Stomach (tissue), 9 donors: Measurements from ENCODE around the gene GCK. TPM values are rescaled to one million over a fixed set of nuclear protein-coding genes. Genes with fewer than 3 reads are reported as not detected.

Source experiments
- DNase-seq, 2 donors: peaks; one replicate each; pipeline versions ENCODE4 v3.0.0 to v3.0.0-alpha.2; 2013 to 2019
- H3K27ac ChIP-seq, 5 donors: fragments of 200-600 bp in 4 of 5; sonication (generic) in 4 of 5; one replicate each; pipeline ENCODE4 v1.5.1; 2013 to 2019; ENCODE audit warnings: mild to moderate bottlenecking in 1 of 5, moderate library complexity in 1 of 5
- H3K27me3 ChIP-seq, 3 donors: fragments of 200-600 bp; sonication (generic); one replicate each; pipeline ENCODE4 v1.5.1; 2017 to 2019; ENCODE audit warnings: mixed run types in 1 of 3
- H3K36me3 ChIP-seq, 4 donors: fragments of 200-600 bp; sonication (generic); 1 replicate in 3 of 4; 2 replicates in 1 of 4; pipeline ENCODE4 v1.5.1; 2016 to 2019
- H3K4me1 ChIP-seq, 4 donors: fragments of 200-600 bp; sonication (generic); one replicate each; pipeline ENCODE4 v1.5.1; 2016 to 2019
- H3K4me3 ChIP-seq, 4 donors: fragments of 200-600 bp; sonication (generic) in 3 of 4; one replicate each; pipeline ENCODE4 v1.5.1; 2016 to 2019; ENCODE audit warnings: mild to moderate bottlenecking in 1 of 4
- H3K9me3 ChIP-seq, 4 donors: fragments of 200-600 bp; sonication (generic); one replicate each; pipeline ENCODE4 v1.5.1; 2016 to 2019
- EP300 ChIP-seq: sonication (generic); formaldehyde crosslinking; IDR thresholded peaks from one replicate; pipeline ENCODE4 v1.6.1; 2017; ENCODE audit warnings: antibody characterized with exemption
- POLR2A ChIP-seq, 4 donors: fragments of 450-650 bp; IDR thresholded peaks; one replicate each; pipeline ENCODE4 v1.6.1; 2016; ENCODE audit warnings: antibody characterized with exemption in 4 of 4, control low read depth in 2 of 4, mild to moderate bottlenecking in 1 of 4, moderate library complexity in 1 of 4
- POLR2AphosphoS5 ChIP-seq, 3 donors: sonication (generic); formaldehyde crosslinking; IDR thresholded peaks; one replicate each; pipeline ENCODE4 v1.6.1; 2016; ENCODE audit warnings: antibody characterized with exemption in 3 of 3
- WGBS, 5 donors: extraction: QIAGEN DNeasy Blood & Tissue Kit in 3 of 5; methylation state at CpG; one replicate each; pipeline versions ENCODE4 v1.1.5 to v1.1.7; 2013 to 2018; 5-methylcytosine and 5-hydroxymethylcytosine counted together
- intact Hi-C: fragments of 100-400 bp; cut with DNase I; formaldehyde crosslinking; loops from one replicate; pipeline ENCODE4 v1.15.1; 2023; ENCODE audit warnings: low total_unique reads
- polyA plus RNA-seq, 3 donors: library from polyadenylated mRNA; stranded (reverse); fragments of 200-250 nt; gene quantifications; one replicate each; pipeline ENCODE4 v1.2.3, GENCODE V29; 2013
- total RNA-seq, 5 donors: library from RNA; depleted of rRNA; stranded (reverse); fragments of >200 nt; gene quantifications; one replicate each; pipeline versions ENCODE4 v1.1.0 to v1.2.3, GENCODE V29; 2014 to 2016
- TF ChIP-seq, protein P1 (sequence below), 7 experiments: fragments of 450-650 bp in 4 of 7; fragments of 200-600 bp in 3 of 7; sonication (generic) in 3 of 7; IDR thresholded peaks; one replicate each; pipeline ENCODE4 v1.5.1; 2016 to 2019; ENCODE audit warnings: antibody characterized with exemption in 7 of 7, control low read depth in 2 of 7, mild to moderate bottlenecking in 1 of 7
- donor health status: healthy with polysubstance abuse.
- donor health status: Bipolar disorder and iron deficiency.
- donor health status: healthy.

Gene GCK
- total and polyA plus RNA-seq, 8 donors = 0.55 to 1.9 (median 1.1) TPM; not detected in 4

GRCh38 chr7:44218418-44219201 is 29.4 kb upstream of the GCK start:
- H3K36me3 ChIP-seq = peaks cover 2 to 11% (median 5%) of the 10 kb centered on the region in 4 donors
- no peak for DNase-seq
- intact Hi-C loops = no loop called here
- H3K27me3 ChIP-seq = peaks cover 0 to 11% (median 0%) of the 10 kb centered on the region in 3 donors
- H3K4me1 ChIP-seq = no peaks in the 10 kb centered on the region
- TF ChIP-seq EP300 (no peak), POLR2AphosphoS5 (IDR thresholded peaks at IDR 0.05) (no peak), POLR2A (IDR thresholded peaks at IDR 0.05) (no peak)
- TF ChIP-seq, protein P1, sequence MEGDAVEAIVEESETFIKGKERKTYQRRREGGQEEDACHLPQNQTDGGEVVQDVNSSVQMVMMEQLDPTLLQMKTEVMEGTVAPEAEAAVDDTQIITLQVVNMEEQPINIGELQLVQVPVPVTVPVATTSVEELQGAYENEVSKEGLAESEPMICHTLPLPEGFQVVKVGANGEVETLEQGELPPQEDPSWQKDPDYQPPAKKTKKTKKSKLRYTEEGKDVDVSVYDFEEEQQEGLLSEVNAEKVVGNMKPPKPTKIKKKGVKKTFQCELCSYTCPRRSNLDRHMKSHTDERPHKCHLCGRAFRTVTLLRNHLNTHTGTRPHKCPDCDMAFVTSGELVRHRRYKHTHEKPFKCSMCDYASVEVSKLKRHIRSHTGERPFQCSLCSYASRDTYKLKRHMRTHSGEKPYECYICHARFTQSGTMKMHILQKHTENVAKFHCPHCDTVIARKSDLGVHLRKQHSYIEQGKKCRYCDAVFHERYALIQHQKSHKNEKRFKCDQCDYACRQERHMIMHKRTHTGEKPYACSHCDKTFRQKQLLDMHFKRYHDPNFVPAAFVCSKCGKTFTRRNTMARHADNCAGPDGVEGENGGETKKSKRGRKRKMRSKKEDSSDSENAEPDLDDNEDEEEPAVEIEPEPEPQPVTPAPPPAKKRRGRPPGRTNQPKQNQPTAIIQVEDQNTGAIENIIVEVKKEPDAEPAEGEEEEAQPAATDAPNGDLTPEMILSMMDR (IDR thresholded peaks at IDR 0.05) = no peak
- no peak overlapping the region for H3K4me3 ChIP-seq
- H3K27ac ChIP-seq = no peak overlapping the region
- 75 to 79% (median 76%) methylated on average over 24 to 26 of the region's 26 CpGs for WGBS, 5 donors
- peaks cover 0 to 6% (median 2%) of the 10 kb centered on the region in 4 donors for H3K9me3 ChIP-seq

DNA sequence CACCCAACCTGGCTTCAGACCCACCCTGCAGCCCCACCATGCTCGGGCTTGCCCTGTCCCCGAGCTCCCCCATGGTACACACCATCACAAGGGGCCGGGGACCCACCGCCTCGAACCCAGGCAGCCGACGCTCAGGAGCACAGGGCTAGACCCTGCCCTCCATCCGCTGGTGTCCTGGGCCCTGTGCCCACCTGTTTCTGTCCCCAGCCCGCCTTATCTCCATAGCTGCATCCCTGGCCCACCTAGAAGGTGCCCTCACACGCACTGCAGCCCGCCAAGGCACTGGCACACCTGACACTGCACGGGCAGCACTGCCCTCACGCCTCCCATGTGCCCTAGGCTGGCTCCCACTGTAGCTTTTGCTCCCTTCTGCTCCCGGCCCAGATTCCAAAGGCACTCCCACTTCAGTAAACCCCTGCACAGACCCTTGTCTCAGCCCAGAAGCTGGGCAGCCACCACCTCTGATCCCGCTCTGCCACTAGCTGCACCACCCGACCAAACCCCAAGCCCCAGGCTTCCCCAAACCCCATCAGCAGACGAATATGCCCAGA is 28.7 kb upstream of the GCK start:
- DNase-seq = no peak
- 66 to 78% (median 72%) methylated on average over 15 to 17 of the region's 17 CpGs for WGBS, 5 donors

DNA sequence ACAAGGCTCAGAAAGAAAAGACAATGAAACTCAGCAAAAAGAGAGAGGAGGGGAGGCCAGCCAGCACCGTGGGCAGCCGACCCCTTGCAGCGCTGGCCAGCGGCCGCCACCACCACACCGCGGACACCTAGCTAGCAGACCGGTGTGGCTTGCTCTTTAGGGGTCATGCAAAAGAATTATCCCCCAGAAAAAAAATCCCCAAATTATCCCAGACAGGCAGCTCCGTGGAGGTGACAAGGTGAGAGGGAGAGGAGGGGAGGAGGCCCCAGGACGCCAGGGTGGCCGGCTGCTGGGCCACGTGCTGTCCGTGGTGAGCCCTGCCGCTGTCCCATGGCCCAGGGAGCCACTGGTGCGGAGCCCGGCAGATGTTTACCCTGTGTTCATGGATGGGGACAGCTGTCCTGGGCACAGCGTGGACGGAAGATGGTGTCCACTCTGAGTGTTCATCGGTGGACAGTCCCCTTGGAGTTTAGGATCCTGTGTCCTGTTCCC is 28.0 kb upstream of the GCK start:
- intact Hi-C loops = no loop called here
- peaks cover 0 to 6% (median 0%) of the 10 kb centered on the region in 3 donors for H3K27me3 ChIP-seq
- no peak overlapping the region for H3K27ac ChIP-seq
- 78 to 84% (median 80%) methylated on average over 19 of the region's 19 CpGs for WGBS, 5 donors
- TF ChIP-seq POLR2AphosphoS5 (IDR thresholded peaks at IDR 0.05) = no peak
- TF ChIP-seq POLR2A (IDR thresholded peaks at IDR 0.05) = no peak
- peaks cover 11 to 25% (median 19%) of the 10 kb centered on the region in 4 donors for H3K36me3 ChIP-seq
- peaks cover 0 to 6% (median 2%) of the 10 kb centered on the region in 4 donors for H3K9me3 ChIP-seq
- no peaks in the 10 kb centered on the region for H3K4me1 ChIP-seq
- no peak for DNase-seq
- H3K4me3 ChIP-seq = no peak overlapping the region

More for the DNA sequence above, 28.7 kb upstream of the GCK start:
- intact Hi-C loops = no loop called here
- Histone ChIP-seq H3K27me3 (peaks cover 0 to 6% (median 0%) of the 10 kb centered on the region in 3 donors), H3K9me3 (peaks cover 0 to 6% (median 2%) of the 10 kb centered on the region in 4 donors), H3K27ac (no peak overlapping the region), H3K4me3 (no peak overlapping the region), H3K4me1 (no peaks in the 10 kb centered on the region), H3K36me3 (peaks cover 6 to 18% (median 12%) of the 10 kb centered on the region in 4 donors)
- TF ChIP-seq POLR2A (IDR thresholded peaks at IDR 0.05) = no peak
- TF ChIP-seq POLR2AphosphoS5 (IDR thresholded peaks at IDR 0.05) = no peak
- TF ChIP-seq, protein P1 (IDR thresholded peaks at IDR 0.05) = no peak

DNA sequence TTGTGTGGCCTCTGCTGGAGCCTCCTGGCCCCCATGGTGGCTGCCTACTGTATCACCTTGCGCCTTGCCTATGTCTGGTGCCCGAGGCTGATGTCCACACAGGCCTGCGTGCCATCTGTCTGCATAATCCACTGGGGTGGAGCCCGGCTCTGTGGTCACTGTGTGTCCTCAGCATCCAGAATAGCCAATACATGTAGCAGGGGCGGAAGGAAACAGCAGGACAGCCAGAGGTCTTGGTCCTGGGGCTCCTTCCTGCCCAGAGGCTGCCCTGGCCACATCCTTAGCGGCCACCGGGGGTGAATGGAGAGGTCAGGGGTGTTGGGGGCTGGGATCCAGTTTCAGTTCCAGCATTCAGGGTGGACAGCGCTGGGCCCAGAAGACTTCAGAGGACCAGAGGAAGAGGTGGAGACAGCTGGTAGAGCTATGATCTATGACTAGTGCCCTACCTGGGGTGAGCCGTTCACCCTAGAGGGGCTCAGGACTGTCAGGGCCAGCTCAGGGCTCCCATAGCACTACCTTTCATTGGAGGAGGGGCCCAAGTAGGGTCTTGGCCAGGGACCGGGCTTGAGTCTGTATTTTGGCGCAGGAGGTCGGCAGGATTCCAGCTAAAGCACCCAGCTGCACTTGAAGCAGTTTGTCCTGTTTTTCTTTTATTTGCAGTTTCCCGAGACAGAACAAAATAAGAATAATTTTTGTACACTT is 27.4 kb upstream of the GCK start:
- Histone ChIP-seq H3K4me1 (no peaks in the 10 kb centered on the region), H3K36me3 (peaks cover 16 to 31% (median 25%) of the 10 kb centered on the region in 4 donors), H3K27ac (no peak overlapping the region), H3K4me3 (no peak overlapping the region), H3K27me3 (peaks cover 0 to 6% (median 0%) of the 10 kb centered on the region in 3 donors), H3K9me3 (peaks cover 0 to 6% (median 2%) of the 10 kb centered on the region in 4 donors)
- no peak for DNase-seq
- no peak for TF ChIP-seq POLR2A (IDR thresholded peaks at IDR 0.05)
- TF ChIP-seq POLR2AphosphoS5 (IDR thresholded peaks at IDR 0.05) = no peak
- TF ChIP-seq EP300 = no peak
- TF ChIP-seq, protein P1 (IDR thresholded peaks at IDR 0.05) = no peak
- WGBS, 5 donors = 72 to 79% (median 75%) methylated on average over 12 to 13 of the region's 13 CpGs
- intact Hi-C loops = no loop called here
